SK-N-SH (cell line): ENCODE measurements around the gene QRICH2. TPM values are rescaled to one million over a fixed set of nuclear protein-coding genes. Genes with fewer than 3 reads are reported as not detected.

Experiments
- CTCF ChIA-PET: fragments of 300-600, 350-600 bp; formaldehyde crosslinking; extraction: SDS; loops from one replicate; lab custom pipeline; 2021; lab: Yijun Ruan, JAX
- POLR2A ChIA-PET: fragments of 350-600 bp; sonication (Branson Sonifier 250); formaldehyde crosslinking; extraction: SDS; loops from one replicate; lab custom pipeline; 2020; ENCODE audit warnings: antibody characterized with exemption, inconsistent platforms; lab: Yijun Ruan, JAX
- DNase-seq: peaks from one replicate; pipeline ENCODE4 v3.0.0; 2012
- H2AFZ ChIP-seq: fragments of 200-600 bp; sonication (generic); 2 replicates; pipeline ENCODE4 v1.8.1; 2016; ENCODE audit warnings: antibody characterized with exemption, mild to moderate bottlenecking, low read depth
- H3F3A ChIP-seq: fragments of 200-600 bp; sonication (generic); replicated peaks from 2 replicates; pipeline ENCODE3; 2016; ENCODE audit warnings: antibody characterized with exemption, mild to moderate bottlenecking; ENCODE audit not compliant: insufficient read depth
- H3K27ac ChIP-seq, 2 experiments: fragments of 200-500 bp in 1 of 2; fragments of 200-600 bp in 1 of 2; sonication (Bioruptor generic) in 1 of 2; sonication (generic), shearing (Covaris generic) in 1 of 2; 2 replicates each; pipeline versions ENCODE4 v1.5.1 to v1.6.1; 2014 to 2016; ENCODE audit warnings: low read depth in 2 of 2, inconsistent platforms in 1 of 2, low read length in 1 of 2, mild to moderate bottlenecking in 1 of 2, mixed read lengths in 1 of 2
- H3K27me3 ChIP-seq: fragments of 200-600 bp; sonication (generic), shearing (Covaris generic); 2 replicates; pipeline ENCODE4 v1.6.1; 2016; ENCODE audit warnings: mixed run types; ENCODE audit not compliant: insufficient read depth
- H3K36me3 ChIP-seq, 2 experiments: fragments of 200-500 bp in 1 of 2; fragments of 200-600 bp in 1 of 2; sonication (Bioruptor generic) in 1 of 2; sonication (generic) in 1 of 2; replicated peaks in 1 of 2; 2 replicates each; pipeline versions ENCODE3 to v1.5.1; 2014 to 2016; ENCODE audit warnings: low read length in 1 of 2, mild to moderate bottlenecking in 1 of 2; ENCODE audit not compliant: insufficient read depth in 2 of 2, control insufficient read depth in 1 of 2
- H3K4me1 ChIP-seq, 2 experiments: fragments of 200-500 bp in 1 of 2; fragments of 200-600 bp in 1 of 2; sonication (Bioruptor generic) in 1 of 2; sonication (generic), shearing (Covaris generic) in 1 of 2; 2 replicates each; pipeline versions ENCODE4 v1.5.1 to v1.6.1; 2014 to 2016; ENCODE audit warnings: low read depth in 1 of 2, low read length in 1 of 2, mixed run types in 1 of 2; ENCODE audit not compliant: insufficient read depth in 2 of 2, control insufficient read depth in 1 of 2
- H3K4me2 ChIP-seq: fragments of 200-600 bp; sonication (generic), shearing (Covaris generic); 2 replicates; pipeline ENCODE4 v1.6.1; 2017; ENCODE audit warnings: mixed run types
- H3K4me3 ChIP-seq, 2 experiments: fragments of 200-500 bp in 1 of 2; fragments of 200-600 bp in 1 of 2; sonication (Bioruptor generic) in 1 of 2; sonication (generic), shearing (Covaris generic) in 1 of 2; 2 replicates each; pipeline versions ENCODE4 v1.5.1 to v1.8.1; 2014 to 2016; ENCODE audit warnings: low read depth in 2 of 2, inconsistent platforms in 1 of 2, low read length in 1 of 2, mild to moderate bottlenecking in 1 of 2, mixed read lengths in 1 of 2, moderate library complexity in 1 of 2
- H3K79me2 ChIP-seq: fragments of 200-600 bp; sonication (generic); 2 replicates; pipeline ENCODE4 v1.8.1; 2017; ENCODE audit warnings: mild to moderate bottlenecking; ENCODE audit not compliant: insufficient read depth
- H3K9ac ChIP-seq: fragments of 200-600 bp; sonication (generic); 2 replicates; pipeline ENCODE4 v1.6.1; 2017; ENCODE audit warnings: mixed run types
- H3K9me2 ChIP-seq: fragments of 200-600 bp; sonication (generic); 2 replicates; pipeline ENCODE4 v1.6.1; 2017; ENCODE audit warnings: mixed run types
- H3K9me3 ChIP-seq: fragments of 200-600 bp; sonication (generic); 2 replicates; pipeline ENCODE4 v1.6.1; 2017; ENCODE audit warnings: mixed run types, mild to moderate bottlenecking, moderate library complexity
- H4K20me1 ChIP-seq: fragments of 200-600 bp; sonication (generic); 2 replicates; pipeline ENCODE4 v1.6.1; 2017; ENCODE audit warnings: mild to moderate bottlenecking, mixed run types; ENCODE audit not compliant: insufficient read depth
- CHD2 ChIP-seq: fragments of 150-350 bp; IDR thresholded peaks from 2 replicates; pipeline ENCODE4 v1.6.1; 2018; ENCODE audit warnings: low read length; ENCODE audit not compliant: partially characterized antibody
- EP300 ChIP-seq, 2 experiments: IDR thresholded peaks; 2 replicates each; pipeline versions ENCODE4 v1.4.0 to v1.6.1; 2012; ENCODE audit warnings: borderline replicate concordance in 1 of 2, low read depth in 1 of 2, low read length in 1 of 2
- FOXM1 ChIP-seq: IDR thresholded peaks from 2 replicates; pipeline ENCODE4 v1.4.0; 2012; ENCODE audit warnings: low read depth, mild to moderate bottlenecking
- JUND ChIP-seq: IDR thresholded peaks from 2 replicates; pipeline ENCODE4 v1.4.0; 2012
- MXI1 ChIP-seq: IDR thresholded peaks from 2 replicates; pipeline ENCODE4 v1.6.1; 2012; ENCODE audit warnings: mild to moderate bottlenecking, low read depth, low read length, improper control_type of control experiment
- NFIC ChIP-seq: IDR thresholded peaks from 2 replicates; pipeline ENCODE4 v1.4.0; 2012; ENCODE audit warnings: borderline replicate concordance
- RAD21 ChIP-seq: IDR thresholded peaks from 2 replicates; pipeline ENCODE4 v1.6.1; 2012; ENCODE audit warnings: mild to moderate bottlenecking, low read length
- RXRA ChIP-seq: IDR thresholded peaks from 2 replicates; pipeline ENCODE4 v1.4.0; 2012; ENCODE audit warnings: low read depth, mild to moderate bottlenecking, borderline replicate concordance
- SMC3 ChIP-seq: IDR thresholded peaks from 2 replicates; pipeline ENCODE4 v1.6.1; 2012; ENCODE audit warnings: low read depth, low read length, improper control_type of control experiment
- TAF1 ChIP-seq: IDR thresholded peaks from 2 replicates; pipeline ENCODE4 v1.6.1; 2012; ENCODE audit warnings: low read depth, mild to moderate bottlenecking, low read length, moderate library complexity, borderline replicate concordance
- WGBS: methylation state at CpG from one replicate; pipeline ENCODE4 v1.1.6; 2017; ENCODE audit warnings: low lambda C conversion rate; 5-methylcytosine and 5-hydroxymethylcytosine counted together
- polyA plus RNA-seq, 3 experiments: library from polyadenylated mRNA; depleted of rRNA; stranded (reverse); fragments of >200 nt; gene quantifications; 2 replicates each; pipeline ENCODE4 v1.2.3, GENCODE V29; 2012
- TF ChIP-seq, protein P1 (sequence below): fragments of 150-350 bp; IDR thresholded peaks from 2 replicates; pipeline ENCODE4 v1.6.1; 2016; ENCODE audit warnings: mild to moderate bottlenecking, low read depth, low read length

QRICH2 gene
- polyA plus RNA-seq, 1 of the 3 experiments (the other 2 are of a cell fraction): 6.2 TPM

- POLR2A ChIA-PET: no interaction called here
- WGBS: 91% methylated on average over 15 of the region's 15 CpGs
These were observed 6.5 kb upstream of the QRICH2 start for GRCh38 chr17:76314392-76315227.

DNA sequence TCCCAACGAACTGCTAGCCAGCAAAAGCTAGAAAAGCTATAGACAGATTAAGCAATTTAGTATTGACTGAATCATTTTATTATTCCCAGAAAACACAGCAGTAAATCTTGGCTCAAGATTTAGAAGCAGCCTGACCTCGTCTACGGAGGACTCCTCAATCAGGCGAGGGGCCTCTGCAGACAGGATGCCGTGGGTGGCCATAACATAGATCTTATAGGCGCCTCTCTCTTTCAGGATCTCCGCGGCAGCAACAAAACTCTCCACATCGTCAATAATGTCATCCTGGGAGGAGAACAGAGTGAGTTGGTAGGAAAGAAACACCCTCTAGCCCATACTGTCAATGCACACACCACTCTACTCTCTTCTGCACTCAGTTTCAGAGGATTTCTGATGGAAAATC, 4.7 kb upstream of the QRICH2 start:
- DNase-seq: no peak

More at GRCh38 chr17:76314392-76315227, 6.5 kb upstream of the QRICH2 start:
- Histone ChIP-seq H3K9me3 (no peaks in the 10 kb centered on the region), H4K20me1 (peaks cover 8% of the 10 kb centered on the region; the same call in 1 of the 2 replicates), H3K79me2 (0 out of 2 replicates have a peak, but pooled peaks cover 2% of the 10 kb centered on the region), H3K36me3 (peaks cover 45 to 48% of the 10 kb centered on the region in 2 experiments), H3K27ac (peak overlapping the region in 1 of 2 experiments; percentile 26; a peak in 1 of 4 replicates), H3K4me1 (peaks cover 0 to 7% of the 10 kb centered on the region in 2 experiments; a peak in 1 of 4 replicates), H3F3A (peaks cover 10% of the 10 kb centered on the region), H3K27me3 (no peaks in the 10 kb centered on the region), H3K9me2 (no peaks in the 10 kb centered on the region), H3K4me2 (0 out of 2 replicates have a peak overlapping the region, but pooled peaks have one; percentile 1), H3K4me3 (no peak overlapping the region), H3K9ac (no peak overlapping the region), H2AFZ (no peak overlapping the region)
- CTCF ChIA-PET: interaction anchor here (0.8 to 5.9 kb wide), 8 partner anchors 13 to 191 kb away, joined by 3 to 56 read pairs (median 4); partner anchors contain the start of gene SPHK1
- no peak for DNase-seq
- no peak for TF ChIP-seq NFIC

More for the DNA sequence above, 4.7 kb upstream of the QRICH2 start:
- Histone ChIP-seq H3F3A (peaks cover 10% of the 10 kb centered on the region), H2AFZ (no peak overlapping the region), H3K27ac (no peak overlapping the region), H3K79me2 (0 out of 2 replicates have a peak, but pooled peaks cover 2% of the 10 kb centered on the region), H3K27me3 (no peaks in the 10 kb centered on the region), H3K9me3 (no peaks in the 10 kb centered on the region)
- CTCF ChIA-PET: interaction anchor here (1.3 to 5.9 kb wide), 4 partner anchors 11 to 85 kb away, joined by 5 to 56 read pairs (median 18); partner anchors contain the start of gene SPHK1
- TF ChIP-seq, protein P1, sequence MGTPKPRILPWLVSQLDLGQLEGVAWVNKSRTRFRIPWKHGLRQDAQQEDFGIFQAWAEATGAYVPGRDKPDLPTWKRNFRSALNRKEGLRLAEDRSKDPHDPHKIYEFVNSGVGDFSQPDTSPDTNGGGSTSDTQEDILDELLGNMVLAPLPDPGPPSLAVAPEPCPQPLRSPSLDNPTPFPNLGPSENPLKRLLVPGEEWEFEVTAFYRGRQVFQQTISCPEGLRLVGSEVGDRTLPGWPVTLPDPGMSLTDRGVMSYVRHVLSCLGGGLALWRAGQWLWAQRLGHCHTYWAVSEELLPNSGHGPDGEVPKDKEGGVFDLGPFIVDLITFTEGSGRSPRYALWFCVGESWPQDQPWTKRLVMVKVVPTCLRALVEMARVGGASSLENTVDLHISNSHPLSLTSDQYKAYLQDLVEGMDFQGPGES: no peak
- no peak for TF ChIP-seq SMC3
- no peak for TF ChIP-seq FOXM1
- TF ChIP-seq JUND: no peak
- TF ChIP-seq NFIC: no peak
- TF ChIP-seq RXRA: no peak
- TF ChIP-seq TAF1: no peak
- no peak for TF ChIP-seq RAD21
- TF ChIP-seq MXI1: no peak
- TF ChIP-seq EP300 (IDR thresholded peaks at IDR 0.05; ENCODE audit: borderline replicate concordance in 1 of 2, low read depth in 1 of 2, low read length in 1 of 2): no peak
- TF ChIP-seq CHD2: no peak
- TF ChIP-seq, all 33 proteins: peak for 0
- no peak overlapping the region for H3K4me2 ChIP-seq
- peaks cover 8% of the 10 kb centered on the region; the same call in 1 of the 2 replicates for H4K20me1 ChIP-seq
- WGBS: 91% methylated on average over 9 of the region's 9 CpGs
- peaks cover 44 to 58% of the 10 kb centered on the region in 2 experiments for H3K36me3 ChIP-seq
- H3K4me1 ChIP-seq: peaks cover 0 to 7% of the 10 kb centered on the region in 2 experiments; a peak in 1 of 4 replicates
- H3K9me2 ChIP-seq: no peaks in the 10 kb centered on the region
- POLR2A ChIA-PET: interaction anchor here (0.6 kb wide), 1 partner anchor 85 kb away, joined by 3 read pairs; no protein-coding TSS in a partner anchor
- no peak overlapping the region for H3K9ac ChIP-seq
- H3K4me3 ChIP-seq: no peak overlapping the region
